HCT116 (cell line): ENCODE results near the gene AP1M1. TPM values are rescaled to one million over a fixed set of nuclear protein-coding genes. Genes with fewer than 3 reads are reported as not detected.

Experiments
- ATAC-seq: fragments of 200-7000 bp; cut with Tn5 transposase; 2 replicates; pipeline ENCODE4 v1.9.1; 2020; ENCODE audit warnings: mild to moderate bottlenecking, moderate library complexity
- BruUV-seq: library from RNA; stranded (reverse); fragments of 400-500 nt; replicated peaks from 2 replicates; lab custom pipeline; 2021; lab: Mats Ljungman, UMichigan
- CTCF ChIA-PET: fragments of 300-600 bp; sonication (Branson Sonifier 250); formaldehyde crosslinking; loops from one replicate; lab custom pipeline; 2021; ENCODE audit warnings: antibody characterized with exemption; lab: Charles Lee
- POLR2A ChIA-PET: fragments of 300-600, 350-600 bp; sonication (Branson Sonifier 250); formaldehyde crosslinking; loops from one replicate; lab custom pipeline; 2021; ENCODE audit warnings: antibody characterized with exemption; lab: Charles Lee
- RAD21 ChIA-PET, 2 experiments: fragments of 300-600 bp; sonication (Branson Sonifier 250); formaldehyde crosslinking; loops; one replicate each; lab custom pipeline; 2023; ENCODE audit warnings: low total read pairs in 2 of 2; ENCODE audit not compliant: uncharacterized antibody in 2 of 2, unreplicated experiment in 2 of 2, low non-redundant PET in 1 of 2; lab: Charles Lee
- DNase-seq: peaks from one replicate; pipeline ENCODE4 v3.0.0-alpha.2; 2010; ENCODE audit warnings: low read depth, low spot score
- H2AFZ ChIP-seq: fragments of 200-600 bp; shearing (Covaris generic), sonication (generic); 2 replicates; pipeline ENCODE4 v1.6.1; 2017; ENCODE audit warnings: low read depth, mixed run types, mixed read lengths, antibody characterized with exemption, low read length; ENCODE audit not compliant: poor library complexity, severe bottlenecking
- H3K27ac ChIP-seq: 2 replicates; pipeline ENCODE4 v1.5.1; 2012; ENCODE audit warnings: low read depth, low read length
- H3K27me3 ChIP-seq: fragments of 200-600 bp; sonication (generic); 2 replicates; pipeline ENCODE4 v1.6.1; 2016; ENCODE audit warnings: mixed run types, low read length, mixed read lengths; ENCODE audit not compliant: insufficient read depth
- H3K36me3 ChIP-seq, 2 experiments: fragments of 200-500 bp in 1 of 2; fragments of 200-600 bp in 1 of 2; sonication (Bioruptor generic) in 1 of 2; sonication (generic) in 1 of 2; 2 replicates each; pipeline versions ENCODE4 v1.5.1 to v1.6.1; 2014 to 2016; ENCODE audit warnings: low read length in 2 of 2, inconsistent platforms in 1 of 2, mixed read lengths in 1 of 2, mixed run types in 1 of 2; ENCODE audit not compliant: insufficient read depth in 2 of 2, control insufficient read depth in 1 of 2
- H3K4me1 ChIP-seq, 2 experiments: fragments of 200-600 bp in 1 of 2; sonication (generic) in 1 of 2; 2 replicates each; pipeline versions ENCODE4 v1.5.1 to v1.6.1; 2012 to 2017; ENCODE audit warnings: low read length in 2 of 2, inconsistent platforms in 1 of 2, mild to moderate bottlenecking in 1 of 2, mixed read lengths in 1 of 2, mixed run types in 1 of 2, moderate library complexity in 1 of 2; ENCODE audit not compliant: insufficient read depth in 2 of 2, control insufficient read depth in 1 of 2
- H3K4me2 ChIP-seq: fragments of 200-600 bp; sonication (generic); 2 replicates; pipeline ENCODE4 v1.6.1; 2017; ENCODE audit warnings: mixed run types, low read length, mixed read lengths
- H3K4me3 ChIP-seq, 2 experiments: fragments of 200-600 bp in 1 of 2; sonication (generic) in 1 of 2; replicated peaks in 1 of 2; 2 replicates each; pipeline ENCODE4 v1.5.1; 2011 to 2016; ENCODE audit warnings: low read length in 2 of 2, control low read depth in 1 of 2, low read depth in 1 of 2, mild to moderate bottlenecking in 1 of 2, mixed read lengths in 1 of 2, mixed run types in 1 of 2
- H3K79me2 ChIP-seq: fragments of 200-600 bp; sonication (generic); 2 replicates; pipeline ENCODE4 v1.6.1; 2017; ENCODE audit warnings: mild to moderate bottlenecking, mixed run types, low read length, moderate library complexity, mixed read lengths; ENCODE audit not compliant: insufficient read depth
- H3K9ac ChIP-seq: fragments of 200-600 bp; sonication (generic); 2 replicates; pipeline ENCODE4 v1.6.1; 2016; ENCODE audit warnings: low read length, mixed read lengths
- H3K9me2 ChIP-seq: fragments of 200-600 bp; sonication (generic), shearing (Covaris generic); 2 replicates; pipeline ENCODE4 v1.6.1; 2017; ENCODE audit warnings: mixed run types, mild to moderate bottlenecking, moderate library complexity; ENCODE audit not compliant: insufficient read depth
- H3K9me3 ChIP-seq, 2 experiments: fragments of 200-500 bp in 1 of 2; fragments of 200-600 bp in 1 of 2; sonication (Bioruptor generic) in 1 of 2; sonication (generic) in 1 of 2; 2 replicates each; pipeline ENCODE4 v1.6.1; 2014 to 2017; ENCODE audit warnings: low read length in 2 of 2, mixed read lengths in 2 of 2, inconsistent platforms in 1 of 2, low read depth in 1 of 2, mild to moderate bottlenecking in 1 of 2, mixed run types in 1 of 2, moderate library complexity in 1 of 2; ENCODE audit not compliant: control insufficient read depth in 1 of 2, insufficient read depth in 1 of 2
- H4K20me1 ChIP-seq: fragments of 200-600 bp; sonication (generic), shearing (Covaris generic); 2 replicates; pipeline ENCODE4 v1.6.1; 2017; ENCODE audit warnings: mixed run types, mild to moderate bottlenecking, moderate library complexity; ENCODE audit not compliant: insufficient read depth
- CBX3 ChIP-seq: IDR thresholded peaks from 2 replicates; pipeline ENCODE4 v1.6.1; 2012; ENCODE audit warnings: low read depth
- EGR1 ChIP-seq: IDR thresholded peaks from 2 replicates; pipeline ENCODE4 v1.6.1; 2012; ENCODE audit warnings: low read depth
- ELF1 ChIP-seq: IDR thresholded peaks from 2 replicates; pipeline ENCODE4 v1.6.1; 2012; ENCODE audit warnings: low read depth, borderline replicate concordance
- EZH2 ChIP-seq: fragments of 200-600 bp; sonication (generic); IDR thresholded peaks from 2 replicates; pipeline ENCODE4 v1.6.1; 2017; ENCODE audit warnings: antibody characterized with exemption, mixed run types
- POLR2A ChIP-seq: IDR thresholded peaks from 2 replicates; pipeline ENCODE4 v1.7.0; 2011; ENCODE audit warnings: borderline replicate concordance; ENCODE audit not compliant: insufficient read depth, insufficient read length; ENCODE audit errors: extremely low read depth
- POLR2AphosphoS5 ChIP-seq: IDR thresholded peaks from 2 replicates; pipeline ENCODE4 v1.6.1; 2011; ENCODE audit warnings: mild to moderate bottlenecking, low read depth, low read length, moderate library complexity
- RAD21 ChIP-seq: IDR thresholded peaks from 2 replicates; pipeline ENCODE4 v1.6.1; 2012; ENCODE audit warnings: low read depth, mild to moderate bottlenecking
- SIN3A ChIP-seq: IDR thresholded peaks from 2 replicates; pipeline ENCODE4 v1.6.1; 2012; ENCODE audit warnings: low read depth
- SP1 ChIP-seq: IDR thresholded peaks from 2 replicates; pipeline ENCODE4 v1.6.1; 2012; ENCODE audit warnings: low read depth
- SRF ChIP-seq: IDR thresholded peaks from 2 replicates; pipeline ENCODE4 v1.6.1; 2012; ENCODE audit warnings: low read depth
- TCF7L2 ChIP-seq: IDR thresholded peaks from 2 replicates; pipeline ENCODE4 v1.7.0; 2011; ENCODE audit warnings: borderline replicate concordance, inconsistent platforms; ENCODE audit not compliant: insufficient read depth, insufficient read length; ENCODE audit errors: extremely low read depth
- YY1 ChIP-seq: IDR thresholded peaks from 2 replicates; pipeline ENCODE4 v1.6.1; 2011; ENCODE audit warnings: low read length, low read depth, moderate library complexity, mild to moderate bottlenecking; ENCODE audit not compliant: insufficient replicate concordance; ENCODE audit errors: extremely low read depth
- ZFX ChIP-seq: fragments of 450-650 bp; IDR thresholded peaks from 2 replicates; pipeline ENCODE4 v1.6.1; 2017
- ZNF274 ChIP-seq: fragments of 200-500 bp; sonication (Bioruptor generic); IDR thresholded peaks from 2 replicates; pipeline ENCODE4 v1.6.1; 2014; ENCODE audit warnings: mild to moderate bottlenecking, low read depth, low read length, inconsistent platforms
- intact Hi-C: fragments of 100-400 bp; cut with micrococcal nuclease; formaldehyde crosslinking; loops from 2 replicates; pipeline ENCODE4 v1.10.0; 2022
- total RNA-seq: library from RNA; stranded (reverse); gene quantifications from one replicate; pipeline ENCODE4 v1.2.1, GENCODE V29; 2021; ENCODE audit not compliant: unreplicated experiment
- TF ChIP-seq, protein P1 (sequence below): IDR thresholded peaks from 2 replicates; pipeline ENCODE4 v1.6.1; 2011; ENCODE audit warnings: mild to moderate bottlenecking, low read length, moderate library complexity; ENCODE audit not compliant: insufficient replicate concordance; ENCODE audit errors: extremely low read depth
- TF ChIP-seq, protein P2 (sequence below): IDR thresholded peaks from 2 replicates; pipeline ENCODE4 v1.6.1; 2012; ENCODE audit warnings: low read depth
- TF ChIP-seq, protein P3 (sequence below): IDR thresholded peaks from 2 replicates; pipeline ENCODE4 v1.6.1; 2012
- TF ChIP-seq, protein P4 (sequence below), 3 experiments: fragments of 200-600 bp in 1 of 3; sonication (generic) in 1 of 3; IDR thresholded peaks in 2 of 3; conservative IDR thresholded peaks in 1 of 3; 2 replicates each; pipeline ENCODE4 v1.5.1; 2012 to 2017; ENCODE audit warnings: low read depth in 2 of 3, low read length in 2 of 3, antibody characterized with exemption in 1 of 3, borderline replicate concordance in 1 of 3, control low read depth in 1 of 3, mild to moderate bottlenecking in 1 of 3, mixed read lengths in 1 of 3, mixed run types in 1 of 3, moderate library complexity in 1 of 3; ENCODE audit not compliant: insufficient read depth in 1 of 3

The AP1M1 gene
- total RNA-seq, 1 experiment from 2014 or later = 50.0 TPM

DNA sequence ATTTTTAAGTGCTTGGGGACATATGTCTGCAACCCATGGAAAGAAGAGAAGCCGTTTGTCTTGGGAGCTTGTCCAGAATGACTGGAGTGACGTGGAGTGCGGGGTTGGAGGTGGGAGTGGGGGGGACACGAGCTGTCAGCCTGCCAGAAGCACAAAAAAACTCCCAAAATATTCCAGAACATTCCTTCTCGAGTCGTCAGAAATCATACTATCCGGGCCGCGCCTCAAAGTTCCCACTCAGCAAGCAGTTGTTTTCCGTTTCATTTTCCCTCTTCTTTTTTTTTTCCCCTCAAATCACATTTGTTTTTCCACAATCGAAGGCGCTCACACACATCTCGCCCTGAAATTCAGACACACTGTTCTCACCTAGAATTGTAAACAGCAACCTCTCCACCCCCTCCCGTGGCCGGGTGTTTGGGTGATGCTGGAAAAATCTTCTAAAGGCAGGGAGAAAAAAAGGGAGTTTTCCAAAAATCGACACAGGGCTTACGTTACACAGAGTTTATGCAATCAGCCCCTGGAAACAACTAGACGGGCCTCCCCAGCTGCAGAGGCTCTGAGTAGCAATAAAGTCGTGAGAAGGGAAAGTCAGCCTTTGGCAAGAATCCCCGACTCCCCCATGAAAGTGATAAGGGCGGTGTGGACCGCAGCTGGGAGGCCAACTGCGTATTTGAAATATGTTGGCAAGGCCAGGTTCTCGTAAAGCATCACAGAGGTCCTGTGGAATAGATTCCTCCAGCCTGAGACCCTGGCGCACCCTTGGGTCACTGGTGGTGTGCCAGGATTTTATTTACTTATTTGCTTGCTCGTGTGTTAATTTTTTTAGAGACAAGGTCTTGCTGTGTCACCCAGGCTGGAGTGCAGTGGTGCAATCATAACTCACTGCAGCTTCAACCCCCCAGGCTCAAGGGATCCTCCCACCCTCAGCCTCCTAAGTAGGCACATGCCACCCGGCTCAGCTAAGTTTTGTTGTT is 95.7 kb downstream of the AP1M1 start:
- Histone ChIP-seq H3K36me3 (no peaks in the 10 kb centered on the region), H4K20me1 (no peaks in the 10 kb centered on the region), H3K27ac (no peak overlapping the region), H3K4me2 (no peak overlapping the region), H3K9me2 (no peaks in the 10 kb centered on the region), H3K9ac (no peak overlapping the region), H3K4me3 (no peak overlapping the region), H2AFZ (peak overlapping the region; percentile 2), H3K4me1 (peaks cover 21 to 31% of the 10 kb centered on the region in 2 experiments), H3K79me2 (no peaks in the 10 kb centered on the region), H3K9me3 (no peaks in the 10 kb centered on the region), H3K27me3 (no peaks in the 10 kb centered on the region)
- no peak for DNase-seq
- ChIA-PET POLR2A (interaction anchor here (2.6 kb wide), 1 partner anchor 31 kb away, joined by 10 read pairs; the partner anchor contains the start of gene KLF2), RAD21 (no interaction called here), CTCF (no interaction called here)
- no peak for ATAC-seq
- TF ChIP-seq, protein P1, sequence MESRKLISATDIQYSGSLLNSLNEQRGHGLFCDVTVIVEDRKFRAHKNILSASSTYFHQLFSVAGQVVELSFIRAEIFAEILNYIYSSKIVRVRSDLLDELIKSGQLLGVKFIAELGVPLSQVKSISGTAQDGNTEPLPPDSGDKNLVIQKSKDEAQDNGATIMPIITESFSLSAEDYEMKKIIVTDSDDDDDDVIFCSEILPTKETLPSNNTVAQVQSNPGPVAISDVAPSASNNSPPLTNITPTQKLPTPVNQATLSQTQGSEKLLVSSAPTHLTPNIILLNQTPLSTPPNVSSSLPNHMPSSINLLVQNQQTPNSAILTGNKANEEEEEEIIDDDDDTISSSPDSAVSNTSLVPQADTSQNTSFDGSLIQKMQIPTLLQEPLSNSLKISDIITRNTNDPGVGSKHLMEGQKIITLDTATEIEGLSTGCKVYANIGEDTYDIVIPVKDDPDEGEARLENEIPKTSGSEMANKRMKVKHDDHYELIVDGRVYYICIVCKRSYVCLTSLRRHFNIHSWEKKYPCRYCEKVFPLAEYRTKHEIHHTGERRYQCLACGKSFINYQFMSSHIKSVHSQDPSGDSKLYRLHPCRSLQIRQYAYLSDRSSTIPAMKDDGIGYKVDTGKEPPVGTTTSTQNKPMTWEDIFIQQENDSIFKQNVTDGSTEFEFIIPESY = no peak
- TF ChIP-seq ZFX (no peak), ZNF274 (no peak), TCF7L2 (no peak), YY1 (no peak), POLR2A (no peak), CBX3 (no peak), SRF (no peak), SP1 (no peak), SIN3A (no peak), ELF1 (no peak), EZH2 (no peak), POLR2AphosphoS5 (no peak), EGR1 (no peak), RAD21 (no peak)
- TF ChIP-seq, protein P2, sequence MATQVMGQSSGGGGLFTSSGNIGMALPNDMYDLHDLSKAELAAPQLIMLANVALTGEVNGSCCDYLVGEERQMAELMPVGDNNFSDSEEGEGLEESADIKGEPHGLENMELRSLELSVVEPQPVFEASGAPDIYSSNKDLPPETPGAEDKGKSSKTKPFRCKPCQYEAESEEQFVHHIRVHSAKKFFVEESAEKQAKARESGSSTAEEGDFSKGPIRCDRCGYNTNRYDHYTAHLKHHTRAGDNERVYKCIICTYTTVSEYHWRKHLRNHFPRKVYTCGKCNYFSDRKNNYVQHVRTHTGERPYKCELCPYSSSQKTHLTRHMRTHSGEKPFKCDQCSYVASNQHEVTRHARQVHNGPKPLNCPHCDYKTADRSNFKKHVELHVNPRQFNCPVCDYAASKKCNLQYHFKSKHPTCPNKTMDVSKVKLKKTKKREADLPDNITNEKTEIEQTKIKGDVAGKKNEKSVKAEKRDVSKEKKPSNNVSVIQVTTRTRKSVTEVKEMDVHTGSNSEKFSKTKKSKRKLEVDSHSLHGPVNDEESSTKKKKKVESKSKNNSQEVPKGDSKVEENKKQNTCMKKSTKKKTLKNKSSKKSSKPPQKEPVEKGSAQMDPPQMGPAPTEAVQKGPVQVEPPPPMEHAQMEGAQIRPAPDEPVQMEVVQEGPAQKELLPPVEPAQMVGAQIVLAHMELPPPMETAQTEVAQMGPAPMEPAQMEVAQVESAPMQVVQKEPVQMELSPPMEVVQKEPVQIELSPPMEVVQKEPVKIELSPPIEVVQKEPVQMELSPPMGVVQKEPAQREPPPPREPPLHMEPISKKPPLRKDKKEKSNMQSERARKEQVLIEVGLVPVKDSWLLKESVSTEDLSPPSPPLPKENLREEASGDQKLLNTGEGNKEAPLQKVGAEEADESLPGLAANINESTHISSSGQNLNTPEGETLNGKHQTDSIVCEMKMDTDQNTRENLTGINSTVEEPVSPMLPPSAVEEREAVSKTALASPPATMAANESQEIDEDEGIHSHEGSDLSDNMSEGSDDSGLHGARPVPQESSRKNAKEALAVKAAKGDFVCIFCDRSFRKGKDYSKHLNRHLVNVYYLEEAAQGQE = no peak
- TF ChIP-seq, protein P3, sequence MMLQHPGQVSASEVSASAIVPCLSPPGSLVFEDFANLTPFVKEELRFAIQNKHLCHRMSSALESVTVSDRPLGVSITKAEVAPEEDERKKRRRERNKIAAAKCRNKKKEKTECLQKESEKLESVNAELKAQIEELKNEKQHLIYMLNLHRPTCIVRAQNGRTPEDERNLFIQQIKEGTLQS = no peak
- TF ChIP-seq, protein P4, sequence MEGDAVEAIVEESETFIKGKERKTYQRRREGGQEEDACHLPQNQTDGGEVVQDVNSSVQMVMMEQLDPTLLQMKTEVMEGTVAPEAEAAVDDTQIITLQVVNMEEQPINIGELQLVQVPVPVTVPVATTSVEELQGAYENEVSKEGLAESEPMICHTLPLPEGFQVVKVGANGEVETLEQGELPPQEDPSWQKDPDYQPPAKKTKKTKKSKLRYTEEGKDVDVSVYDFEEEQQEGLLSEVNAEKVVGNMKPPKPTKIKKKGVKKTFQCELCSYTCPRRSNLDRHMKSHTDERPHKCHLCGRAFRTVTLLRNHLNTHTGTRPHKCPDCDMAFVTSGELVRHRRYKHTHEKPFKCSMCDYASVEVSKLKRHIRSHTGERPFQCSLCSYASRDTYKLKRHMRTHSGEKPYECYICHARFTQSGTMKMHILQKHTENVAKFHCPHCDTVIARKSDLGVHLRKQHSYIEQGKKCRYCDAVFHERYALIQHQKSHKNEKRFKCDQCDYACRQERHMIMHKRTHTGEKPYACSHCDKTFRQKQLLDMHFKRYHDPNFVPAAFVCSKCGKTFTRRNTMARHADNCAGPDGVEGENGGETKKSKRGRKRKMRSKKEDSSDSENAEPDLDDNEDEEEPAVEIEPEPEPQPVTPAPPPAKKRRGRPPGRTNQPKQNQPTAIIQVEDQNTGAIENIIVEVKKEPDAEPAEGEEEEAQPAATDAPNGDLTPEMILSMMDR (IDR thresholded peaks at IDR 0.05 in 2 of 3, conservative IDR thresholded peaks at IDR 0.05 in 1 of 3; ENCODE audit: borderline replicate concordance in 1 of 3, insufficient read depth in 1 of 3, low read depth in 2 of 3, low read length in 2 of 3) = no peak
- BruUV-seq = no TSS peak
- intact Hi-C loops = no loop called here
